ENCODE data around the gene SETMAR.
A peak's percentile ranks its signal among the peaks of the same experiment; 100 is the strongest.

GRCh38 chr3:4290272-4290893, 12.8 kb upstream of the SETMAR start:
- TF ChIP-seq CTCF (IDR thresholded peaks at IDR 0.05): peak; percentile 99
- no peak for TF ChIP-seq EZH2 (IDR thresholded peaks at IDR 0.05; ENCODE audit: borderline replicate concordance, insufficient read depth, low read depth, low read length, poor library complexity, severe bottlenecking)
